ENCODE measurements around the gene HPSE2. TPM values are rescaled to one million over a fixed set of nuclear protein-coding genes. Genes with fewer than 3 reads are reported as not detected.

The HPSE2 gene
- total and polyA plus RNA-seq, 2 of the 8 experiments (the other 6 are each of a cell fraction or from before 2014, with no cell fraction given) = 0.41 to 0.58 TPM

DNA sequence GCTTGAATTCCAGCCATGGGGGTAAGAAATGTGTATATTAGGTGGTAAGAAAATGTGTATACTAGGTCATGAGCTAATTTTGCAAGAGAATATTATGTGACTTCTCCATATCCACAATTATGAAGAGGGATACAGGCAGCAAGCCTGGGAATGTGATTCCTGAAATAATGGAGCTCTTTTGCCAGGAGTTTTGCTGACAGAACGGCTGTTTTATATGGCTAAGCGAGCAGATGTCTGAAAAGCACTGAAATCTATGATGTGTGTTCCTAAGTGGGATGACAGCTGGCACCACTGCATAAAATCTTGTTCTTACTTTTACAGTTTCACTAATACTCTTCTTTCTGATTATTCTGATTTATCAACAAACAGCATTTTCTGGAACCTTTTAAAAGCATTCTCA is 402.9 kb downstream of the HPSE2 start (continued):
- TF ChIP-seq SUZ12 (IDR thresholded peaks at IDR 0.05; ENCODE audit: low read length) (no peak), POLR2A (IDR thresholded peaks at IDR 0.05; ENCODE audit: control extremely low read depth in 1 of 2, low read depth in 2 of 2, low read length in 2 of 2) (no peak), HDAC6 (IDR thresholded peaks at IDR 0.05; ENCODE audit: low read depth, low read length) (no peak), BACH1 (IDR thresholded peaks at IDR 0.05; ENCODE audit: low read length) (no peak), EZH2 (IDR thresholded peaks at IDR 0.05; ENCODE audit: low read depth, low read length, severe bottlenecking) (no peak)

Measured in H1 (cell line).